DND-41 (cell line): ENCODE data around the gene MYO5A.

ENCODE experiments used
- CTCF ChIP-seq: IDR thresholded peaks from 2 replicates; pipeline ENCODE4 v1.5.1; 2012; ENCODE audit warnings: borderline replicate concordance, low read length, moderate library complexity, mild to moderate bottlenecking; ENCODE audit not compliant: poor library complexity, severe bottlenecking; ENCODE audit errors: extremely low read depth
- EZH2 ChIP-seq: IDR thresholded peaks from 3 replicates; pipeline ENCODE4 v1.6.1; 2012; ENCODE audit warnings: borderline replicate concordance, low read depth, mild to moderate bottlenecking, moderate library complexity, low read length, inconsistent platforms; ENCODE audit not compliant: severe bottlenecking

GRCh38 chr15:52437646-52438045, 91.0 kb downstream of the MYO5A start:
- no peak for TF ChIP-seq CTCF
- no peak for TF ChIP-seq EZH2
